GM12873 (cell line): ENCODE measurements around the gene SLC30A3.
A peak's percentile ranks its signal among the peaks of the same experiment; 100 is the strongest.

Experiments
- CTCF ChIP-seq: IDR thresholded peaks from 2 replicates; pipeline ENCODE4 v1.5.1; 2012; ENCODE audit warnings: low read depth, mild to moderate bottlenecking, moderate library complexity, low read length, control low read depth; ENCODE audit not compliant: insufficient read depth; ENCODE audit errors: missing control alignments

SLC30A3 gene

GRCh38 chr2:27271631-27272340 lies 8.9 kb upstream of the SLC30A3 start:
- TF ChIP-seq CTCF = no peak

- TF ChIP-seq CTCF = no peak
Observed at GRCh38 chr2:27270670-27271069, 7.8 kb upstream of the SLC30A3 start.

- TF ChIP-seq CTCF = no peak
Observed at GRCh38 chr2:27270131-27270530, 7.3 kb upstream of the SLC30A3 start.

GRCh38 chr2:27265536-27265870 lies 2.7 kb upstream of the SLC30A3 start:
- no peak for TF ChIP-seq CTCF

GRCh38 chr2:27264753-27265535 lies 2.1 kb upstream of the SLC30A3 start:
- TF ChIP-seq CTCF = peak; percentile 69

GRCh38 chr2:27264253-27264752 lies 1.5 kb upstream of the SLC30A3 start:
- no peak for TF ChIP-seq CTCF
